ENCODE measurements around the gene PTPN11. TPM values are rescaled to one million over a fixed set of nuclear protein-coding genes. Genes with fewer than 3 reads are reported as not detected.

Gene PTPN11
- total and polyA plus RNA-seq, 2 of the 13 experiments (the other 11 are each of a cell fraction or from before 2014, with no cell fraction given): 30.0 to 63.5 TPM

GRCh38 chr12:112418608-112419296, at the start of gene PTPN11 (continued):
- peak; percentile 88 for TF ChIP-seq ZHX2 (IDR thresholded peaks at IDR 0.05; ENCODE audit: low read depth)
- TF ChIP-seq ZHX2 (CRISPR knock-in tag; IDR thresholded peaks at IDR 0.05; ENCODE audit: borderline replicate concordance): 0 out of 2 replicates have a peak, but pooled peaks have one; percentile 53
- TF ChIP-seq POLR2A (IDR thresholded peaks at IDR 0.05; ENCODE audit: insufficient read depth in 1 of 2, low read depth in 2 of 2, low read length in 2 of 2): peak; percentile 78 to 96
- TF ChIP-seq ATF3 (CRISPR knock-in tag; IDR thresholded peaks at IDR 0.05): no peak
- TF ChIP-seq ZNF207 (IDR thresholded peaks at IDR 0.05; ENCODE audit: borderline replicate concordance): no peak
- TF ChIP-seq SP140L (CRISPR knock-in tag; IDR thresholded peaks at IDR 0.05; ENCODE audit: borderline replicate concordance): no peak
- TF ChIP-seq MXD3 (CRISPR knock-in tag; IDR thresholded peaks at IDR 0.05): peak; percentile 79
- no peak for TF ChIP-seq AGO1 (IDR thresholded peaks at IDR 0.05; ENCODE audit: low read depth, low read length, poor library complexity, severe bottlenecking)
- TF ChIP-seq TFDP2 (CRISPR knock-in tag; IDR thresholded peaks at IDR 0.05): no peak; the same call in 1 of the 2 replicates
- peak; percentile 85 for TF ChIP-seq ATF2 (CRISPR knock-in tag; IDR thresholded peaks at IDR 0.05)
- TF ChIP-seq ASH2L (IDR thresholded peaks at IDR 0.05; ENCODE audit: insufficient read length, low read depth, low read length): peak; percentile 90
- peak; percentile 95 for TF ChIP-seq KDM5A (IDR thresholded peaks at IDR 0.05; ENCODE audit: borderline replicate concordance, low read length)
- no peak for TF ChIP-seq ZUFSP (CRISPR knock-in tag; IDR thresholded peaks at IDR 0.05; ENCODE audit: borderline replicate concordance)
- TF ChIP-seq HOXD1 (CRISPR knock-in tag; IDR thresholded peaks at IDR 0.05): peak; percentile 30; the same call in 1 of the 2 replicates
- TF ChIP-seq ETV6 (CRISPR knock-in tag; conservative IDR thresholded peaks at IDR 0.05): peak; percentile 47
- TF ChIP-seq ZNF772 (CRISPR knock-in tag; IDR thresholded peaks at IDR 0.05): peak; percentile 55; the same call in 1 of the 2 replicates
- TF ChIP-seq ZFAT (CRISPR knock-in tag; conservative IDR thresholded peaks at IDR 0.05): 0 out of 2 replicates have a peak, but pooled peaks have one; percentile 20
- no peak for TF ChIP-seq RBAK (CRISPR knock-in tag; IDR thresholded peaks at IDR 0.05)
